Lower lobe of right lung (tissue), 2 donors: ENCODE results near the gene HAUS7. TPM values are rescaled to one million over a fixed set of nuclear protein-coding genes. Genes with fewer than 3 reads are reported as not detected.

Source experiments
- ATAC-seq, 2 donors: fragments of 200-7000 bp; cut with Tn5 transposase; one replicate each; pipeline ENCODE4 v1.9.1; 2020 to 2022; ENCODE audit warnings: mild to moderate bottlenecking in 2 of 2, moderate library complexity in 2 of 2
- DNase-seq: peaks from one replicate; pipeline ENCODE4 v3.0.0-alpha.2; 2020
- H3K27ac ChIP-seq: fragments of 200-600 bp; one replicate; pipeline ENCODE4 v1.8.0; 2022
- H3K27me3 ChIP-seq: fragments of 200-600 bp; one replicate; pipeline ENCODE4 v1.8.0; 2022; ENCODE audit warnings: low read depth
- H3K36me3 ChIP-seq: fragments of 200-600 bp; one replicate; pipeline ENCODE4 v1.8.0; 2022; ENCODE audit warnings: mild to moderate bottlenecking
- H3K4me1 ChIP-seq: fragments of 200-600 bp; one replicate; pipeline ENCODE4 v1.8.0; 2022
- H3K4me3 ChIP-seq: fragments of 200-600 bp; one replicate; pipeline ENCODE4 v1.8.0; 2022; ENCODE audit warnings: mild to moderate bottlenecking
- H3K9me3 ChIP-seq: fragments of 200-600 bp; one replicate; pipeline ENCODE4 v1.8.0; 2022
- CTCF ChIP-seq: fragments of 200-600 bp; IDR thresholded peaks from one replicate; pipeline ENCODE4 v1.8.0; 2022; ENCODE audit warnings: antibody characterized with exemption, mild to moderate bottlenecking
- intact Hi-C: fragments of 100-400 bp; cut with DNase I; formaldehyde crosslinking; loops from one replicate; pipeline ENCODE4 v1.11.0; 2022
- total RNA-seq: library from RNA; stranded (reverse); fragmentation: NEBNext Ultra II Directional; extraction: Animal tissue kit (Norgen Biotek cat#: 25700); gene quantifications from one replicate; pipeline ENCODE4 v1.2.1, GENCODE V29; 2021
- donor health status: DM: no; HTN: yes; CAD: no; lungs with severe emphysema.

HAUS7 gene
- total RNA-seq, 1 donor from 2014 or later = 22.7 TPM

DNA sequence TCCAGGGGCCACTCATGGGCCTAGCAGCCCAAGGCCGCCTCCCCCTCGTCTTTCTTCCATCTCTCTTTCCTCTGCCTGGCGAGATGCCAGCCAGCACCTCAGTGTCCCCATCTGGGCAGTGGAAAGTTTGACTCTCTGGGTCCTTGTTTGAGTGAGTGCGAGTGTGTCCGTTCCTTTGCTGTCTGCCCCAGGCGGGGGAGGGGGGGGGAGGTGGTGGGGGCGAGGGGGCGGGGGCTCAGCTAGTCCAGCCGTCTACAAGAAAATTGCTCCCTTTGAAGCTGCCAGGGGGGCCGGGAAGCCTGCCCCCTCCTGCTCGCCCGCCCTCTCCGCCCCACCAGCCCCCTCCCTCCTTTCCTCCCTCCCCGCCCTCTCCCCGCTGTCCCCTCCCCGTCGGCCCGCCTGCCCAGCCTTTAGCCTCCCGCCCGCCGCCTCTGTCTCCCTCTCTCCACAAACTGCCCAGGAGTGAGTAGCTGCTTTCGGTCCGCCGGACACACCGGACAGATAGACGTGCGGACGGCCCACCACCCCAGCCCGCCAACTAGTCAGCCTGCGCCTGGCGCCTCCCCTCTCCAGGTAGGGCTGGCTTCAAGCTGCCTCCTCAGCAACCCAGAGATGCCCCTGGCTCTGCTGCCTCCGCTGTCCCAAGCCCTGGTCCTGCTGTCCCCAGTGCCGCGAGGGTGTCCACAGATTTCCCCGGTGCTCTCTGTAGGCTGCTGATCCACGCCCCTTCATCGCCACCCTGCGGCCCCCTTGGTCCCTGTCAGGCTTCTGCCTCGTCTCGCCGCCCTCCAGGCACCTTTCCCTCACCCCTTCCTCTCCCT lies 24.4 kb upstream of the HAUS7 start, which contains the start of gene BGN:
Gene BGN (plus strand): TSS at position 440 of the 821 bp plus-strand sequence. CDS start 9,652 bp downstream, outside the sequence.
- Histone ChIP-seq H3K4me3 (peak within 1 kb of the TSS; percentile 44), H3K9me3 (no peaks in the 10 kb centered on the region), H3K27me3 (no peaks in the 10 kb centered on the region), H3K4me1 (no peaks in the 10 kb centered on the region), H3K36me3 (no peaks in the 10 kb centered on the region), H3K27ac (peak within 1 kb of the TSS; percentile 46)
- DNase-seq = no peak
- peak; percentile 16 to 34 for ATAC-seq
- intact Hi-C loops = no loop called here
- peak; percentile 9 for TF ChIP-seq CTCF

DNA sequence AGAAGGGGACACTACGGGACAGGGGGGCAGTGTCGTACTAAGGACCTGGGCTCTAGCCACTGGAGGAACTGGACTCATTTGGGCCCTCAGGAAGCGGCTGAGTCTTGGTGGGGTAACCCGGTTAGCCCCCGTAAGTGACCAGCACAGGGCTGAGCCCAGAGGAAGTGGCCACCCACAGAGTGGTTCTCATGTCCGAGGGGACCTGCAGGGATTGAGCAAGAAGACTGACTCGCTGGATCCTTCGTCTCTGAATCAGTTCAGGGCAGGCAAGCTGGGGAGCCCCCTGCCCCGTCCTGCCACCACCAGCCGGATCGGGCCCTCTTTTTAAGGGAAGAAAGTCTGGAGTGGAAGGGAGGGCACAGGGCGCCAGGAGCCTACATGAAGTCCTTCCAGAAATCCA lies 23.7 kb upstream of the HAUS7 start:
- peak overlapping the region; percentile 8 for H3K4me3 ChIP-seq
- intact Hi-C loops = no loop called here
- no peaks in the 10 kb centered on the region for H3K27me3 ChIP-seq
- H3K9me3 ChIP-seq = no peaks in the 10 kb centered on the region
- ATAC-seq (no peak), DNase-seq (no peak)
- TF ChIP-seq CTCF = no peak
- no peaks in the 10 kb centered on the region for H3K36me3 ChIP-seq
- H3K27ac ChIP-seq = peak overlapping the region; percentile 36
- H3K4me1 ChIP-seq = no peaks in the 10 kb centered on the region

DNA sequence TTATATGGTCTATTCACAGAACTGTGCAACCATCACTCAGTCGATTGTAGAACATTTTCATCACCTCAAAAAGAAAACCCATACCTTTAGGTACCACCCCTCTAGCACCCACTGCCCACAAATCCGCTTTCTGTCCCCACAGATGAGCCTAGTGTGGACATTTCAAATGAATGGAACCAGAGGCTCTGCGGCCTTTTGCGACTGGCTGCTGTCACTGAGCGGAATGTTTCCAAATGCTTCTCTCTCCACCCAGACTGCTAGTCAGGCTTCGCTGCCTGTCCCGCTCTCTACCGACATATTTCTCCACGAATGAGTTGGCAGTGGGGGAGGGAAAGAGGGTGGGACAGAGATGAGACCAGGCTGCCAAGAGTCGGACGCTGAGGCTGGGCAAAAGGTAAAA lies 22.7 kb upstream of the HAUS7 start:
- intact Hi-C loops = no loop called here
- Histone ChIP-seq H3K4me3 (no peak overlapping the region), H3K9me3 (no peaks in the 10 kb centered on the region), H3K27ac (no peak overlapping the region), H3K36me3 (no peaks in the 10 kb centered on the region), H3K4me1 (peaks cover 4% of the 10 kb centered on the region), H3K27me3 (no peaks in the 10 kb centered on the region)
- DNase-seq = no peak
- ATAC-seq = no peak
- TF ChIP-seq CTCF = no peak

- Histone ChIP-seq H3K4me1 (peaks cover 4% of the 10 kb centered on the region), H3K4me3 (no peak overlapping the region), H3K27me3 (no peaks in the 10 kb centered on the region), H3K36me3 (no peaks in the 10 kb centered on the region), H3K9me3 (no peaks in the 10 kb centered on the region), H3K27ac (no peak overlapping the region)
- no peak for ATAC-seq
- intact Hi-C loops = no loop called here
- DNase-seq = no peak
- TF ChIP-seq CTCF = no peak
These were observed 22.2 kb upstream of the HAUS7 start for GRCh38 chrX:153492543-153492942.

GRCh38 chrX:153491918-153492317 lies 21.5 kb upstream of the HAUS7 start:
- H3K4me3 ChIP-seq = no peak overlapping the region
- H3K4me1 ChIP-seq = peaks cover 4% of the 10 kb centered on the region
- no peak for TF ChIP-seq CTCF
- no peaks in the 10 kb centered on the region for H3K9me3 ChIP-seq
- ATAC-seq (no peak), DNase-seq (no peak)
- peak overlapping the region; percentile 49 for H3K27ac ChIP-seq
- no peaks in the 10 kb centered on the region for H3K36me3 ChIP-seq
- intact Hi-C loops = no loop called here
- no peaks in the 10 kb centered on the region for H3K27me3 ChIP-seq
